KMS-11 (cell line): Measurements from ENCODE around the gene GGTLC1.

ENCODE experiments used
- H2AFZ ChIP-seq: fragments of 200-600 bp; sonication (generic); 2 replicates; pipeline ENCODE4 v1.6.1; 2016; ENCODE audit warnings: antibody characterized with exemption, mixed run types, low read depth
- H3K27ac ChIP-seq: fragments of 200-600 bp; sonication (generic); 2 replicates; pipeline ENCODE4 v1.6.1; 2016; ENCODE audit warnings: mild to moderate bottlenecking, mixed run types
- H3K27me3 ChIP-seq: fragments of 200-600 bp; sonication (generic); 2 replicates; pipeline ENCODE4 v1.6.1; 2017; ENCODE audit warnings: mild to moderate bottlenecking, low read depth, mixed run types, moderate library complexity; ENCODE audit not compliant: insufficient read depth
- H3K36me3 ChIP-seq: fragments of 200-600 bp; sonication (generic); 2 replicates; pipeline ENCODE4 v1.6.1; 2017; ENCODE audit warnings: mild to moderate bottlenecking, mixed run types; ENCODE audit not compliant: insufficient read depth
- H3K4me1 ChIP-seq: fragments of 200-600 bp; sonication (generic); 2 replicates; pipeline ENCODE4 v1.6.1; 2016; ENCODE audit warnings: mild to moderate bottlenecking, low read depth, mixed run types; ENCODE audit not compliant: poor library complexity, severe bottlenecking
- H3K4me2 ChIP-seq: fragments of 200-600 bp; sonication (generic); 2 replicates; pipeline ENCODE4 v1.7.0; 2016; ENCODE audit warnings: mild to moderate bottlenecking, mixed run types
- H3K4me3 ChIP-seq: fragments of 200-600 bp; sonication (generic); IDR thresholded peaks from 2 replicates; pipeline ENCODE4 v1.6.1; 2017; ENCODE audit warnings: low read depth, low read length, mixed read lengths; ENCODE audit not compliant: insufficient read depth
- H3K79me2 ChIP-seq: fragments of 200-600 bp; sonication (generic); 2 replicates; pipeline ENCODE4 v1.6.1; 2016; ENCODE audit warnings: low read depth, mixed run types; ENCODE audit not compliant: insufficient read depth
- H3K9ac ChIP-seq: fragments of 200-600 bp; sonication (generic); 2 replicates; pipeline ENCODE4 v1.6.1; 2016; ENCODE audit warnings: mild to moderate bottlenecking, mixed run types
- H4K20me1 ChIP-seq: fragments of 200-600 bp; sonication (generic); 2 replicates; pipeline ENCODE4 v1.6.1; 2016; ENCODE audit warnings: mild to moderate bottlenecking, mixed run types; ENCODE audit not compliant: insufficient read depth
- TF ChIP-seq, protein P1 (sequence below): fragments of 200-600 bp; sonication (generic); conservative IDR thresholded peaks from 2 replicates; pipeline ENCODE4 v1.6.1; 2017; ENCODE audit warnings: low read depth, mild to moderate bottlenecking, antibody characterized with exemption, low read length, moderate library complexity, mixed read lengths

The GGTLC1 gene

DNA sequence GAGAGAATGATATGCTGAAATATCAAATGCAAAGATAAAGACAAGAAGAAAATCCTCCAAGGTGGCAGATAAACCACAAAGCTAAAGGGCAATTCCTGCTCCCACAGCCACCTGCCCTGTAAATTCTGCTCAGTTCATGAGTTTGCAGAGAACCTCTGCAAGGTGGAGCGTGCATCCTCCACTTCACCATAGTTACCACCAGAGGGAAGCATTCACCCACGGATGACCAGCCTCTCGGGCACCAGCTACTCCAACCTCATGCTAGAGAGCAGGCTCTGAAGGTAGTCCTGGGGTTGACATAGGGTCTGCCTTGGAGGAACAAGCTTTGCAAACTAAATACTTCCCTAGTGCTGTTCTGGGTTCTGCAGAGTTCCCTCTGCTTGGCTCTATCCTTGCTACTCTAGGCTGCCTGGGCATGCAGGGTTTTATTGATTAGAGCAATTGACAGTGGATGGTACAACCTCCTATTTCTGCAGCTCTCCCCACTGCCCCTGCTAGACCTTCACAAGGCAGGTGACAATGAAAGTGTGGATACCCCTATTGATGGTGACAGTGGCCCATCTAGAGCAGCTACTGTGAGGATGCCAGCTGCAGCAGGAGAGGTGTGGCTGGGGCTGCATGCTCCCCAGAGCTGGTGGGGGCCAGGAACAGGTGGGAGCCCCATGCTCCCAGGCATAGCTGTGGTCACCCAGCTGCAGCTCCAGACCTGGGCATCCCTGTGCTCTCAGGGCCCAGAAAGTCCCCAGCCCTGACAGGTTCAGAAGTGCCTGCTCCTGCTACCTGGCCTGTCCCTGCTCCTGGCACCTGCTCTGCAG, 51.1 kb downstream of the GGTLC1 start:
- Histone ChIP-seq H3K27ac (no peak overlapping the region), H3K9ac (no peak overlapping the region), H3K4me2 (no peak overlapping the region), H3K4me1 (no peaks in the 10 kb centered on the region), H2AFZ (no peak overlapping the region), H3K4me3 (no peak overlapping the region), H3K79me2 (no peaks in the 10 kb centered on the region), H3K36me3 (no peaks in the 10 kb centered on the region), H4K20me1 (no peaks in the 10 kb centered on the region), H3K27me3 (no peaks in the 10 kb centered on the region)
- TF ChIP-seq, protein P1, sequence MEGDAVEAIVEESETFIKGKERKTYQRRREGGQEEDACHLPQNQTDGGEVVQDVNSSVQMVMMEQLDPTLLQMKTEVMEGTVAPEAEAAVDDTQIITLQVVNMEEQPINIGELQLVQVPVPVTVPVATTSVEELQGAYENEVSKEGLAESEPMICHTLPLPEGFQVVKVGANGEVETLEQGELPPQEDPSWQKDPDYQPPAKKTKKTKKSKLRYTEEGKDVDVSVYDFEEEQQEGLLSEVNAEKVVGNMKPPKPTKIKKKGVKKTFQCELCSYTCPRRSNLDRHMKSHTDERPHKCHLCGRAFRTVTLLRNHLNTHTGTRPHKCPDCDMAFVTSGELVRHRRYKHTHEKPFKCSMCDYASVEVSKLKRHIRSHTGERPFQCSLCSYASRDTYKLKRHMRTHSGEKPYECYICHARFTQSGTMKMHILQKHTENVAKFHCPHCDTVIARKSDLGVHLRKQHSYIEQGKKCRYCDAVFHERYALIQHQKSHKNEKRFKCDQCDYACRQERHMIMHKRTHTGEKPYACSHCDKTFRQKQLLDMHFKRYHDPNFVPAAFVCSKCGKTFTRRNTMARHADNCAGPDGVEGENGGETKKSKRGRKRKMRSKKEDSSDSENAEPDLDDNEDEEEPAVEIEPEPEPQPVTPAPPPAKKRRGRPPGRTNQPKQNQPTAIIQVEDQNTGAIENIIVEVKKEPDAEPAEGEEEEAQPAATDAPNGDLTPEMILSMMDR = peak; percentile 69
